ENCODE measurements around the gene IL15.
"Not testable (repeated sequence)": the region's sequence is repeated elsewhere in the genome, so short reads cannot be mapped to it uniquely, and the experiment has no call there.

GRCh38 chr4:141604683-141605082 lies 31.7 kb upstream of the IL15 start:
- not testable (repeated sequence) for TF ChIP-seq CTCF, JUN, CEBPB (IDR thresholded peaks at IDR 0.05)

All from A549 (cell line).